Activated CD4-positive, alpha-beta T cell treated with anti-CD3 and anti-CD28 coated beads, Interleukin-2, amount 10 ng/mL, durations not matched to agents 7 days and 5 days (primary cell): ENCODE measurements around the gene SLC22A5. TPM values are rescaled to one million over a fixed set of nuclear protein-coding genes. Genes with fewer than 3 reads are reported as not detected.
A peak's percentile ranks its signal among the peaks of the same experiment; 100 is the strongest.
"Not testable (repeated sequence)": the region's sequence is repeated elsewhere in the genome, so short reads cannot be mapped to it uniquely, and the experiment has no call there.

ENCODE experiments used
- CTCF ChIA-PET: fragments of 350-600 bp; sonication (Branson Sonifier 250); formaldehyde crosslinking; loops from one replicate; lab custom pipeline; 2021; ENCODE audit warnings: antibody characterized with exemption; lab: Charles Lee
- POLR2A ChIA-PET: fragments of 350-600 bp; sonication (Branson Sonifier 250); formaldehyde crosslinking; loops from one replicate; lab custom pipeline; 2021; ENCODE audit warnings: antibody characterized with exemption; lab: Charles Lee
- DNase-seq: peaks from one replicate; pipeline ENCODE4 v3.0.0-alpha.2; 2020
- H3K27ac Mint-ChIP-seq: one replicate; pipeline ENCODE4 v1.8.0; 2021; ENCODE audit warnings: mild to moderate bottlenecking, moderate library complexity, mixed read lengths
- H3K27me3 Mint-ChIP-seq: one replicate; pipeline ENCODE4 v1.8.0; 2021; ENCODE audit warnings: mixed read lengths
- H3K36me3 Mint-ChIP-seq: one replicate; pipeline ENCODE4 v1.8.0; 2021; ENCODE audit warnings: low read depth, mixed read lengths
- H3K4me1 Mint-ChIP-seq: one replicate; pipeline ENCODE4 v1.8.0; 2021; ENCODE audit warnings: mixed read lengths
- H3K4me3 Mint-ChIP-seq: one replicate; pipeline ENCODE4 v1.8.0; 2021; ENCODE audit warnings: mild to moderate bottlenecking, moderate library complexity, mixed read lengths
- H3K9me3 Mint-ChIP-seq: one replicate; pipeline ENCODE4 v1.8.0; 2021; ENCODE audit warnings: mixed read lengths
- microRNA-seq: library from miRNA; unstranded; fragments of <30 nt; microRNA quantifications from one replicate; pipeline ENCODE4 v1.2.0, GENCODE V29; 2021; ENCODE audit warnings: borderline microRNAs expressed, borderline replicate concordance
- total RNA-seq, 2 experiments: library from RNA; stranded (reverse); gene quantifications; one replicate each; pipeline ENCODE4 v1.2.3, GENCODE V29; 2021

Gene SLC22A5
- total RNA-seq, 2 experiments from 2014 or later, result 3.2 to 3.6 TPM

- Mint-ChIP-seq H3K4me3 (no peak overlapping the region), H3K4me1 (peaks cover 91% of the 10 kb centered on the region), H3K36me3 (peaks cover 69% of the 10 kb centered on the region), H3K27me3 (no peaks in the 10 kb centered on the region), H3K27ac (no peak overlapping the region), H3K9me3 (no peaks in the 10 kb centered on the region)
- POLR2A ChIA-PET, result no interaction called here
- CTCF ChIA-PET, result interaction anchor here (1.2 to 5.2 kb wide), 4 partner anchors 9 to 25 kb away, joined by 4 to 26 read pairs (median 9); no protein-coding TSS in a partner anchor
- no peak for DNase-seq
Measured at GRCh38 chr5:132435886-132436285, 66.4 kb downstream of the SLC22A5 start.

- H3K4me1 Mint-ChIP-seq, result peaks cover 88% of the 10 kb centered on the region
- no peaks in the 10 kb centered on the region for H3K9me3 Mint-ChIP-seq
- H3K27ac Mint-ChIP-seq, result peak overlapping the region; percentile 89
- H3K36me3 Mint-ChIP-seq, result peaks cover 70% of the 10 kb centered on the region
- ChIA-PET POLR2A (no interaction called here), CTCF (interaction anchor here (0.8 to 5.2 kb wide), 7 partner anchors 10 to 41 kb away, joined by 3 to 26 read pairs (median 5); no protein-coding TSS in a partner anchor)
- no peak overlapping the region for H3K4me3 Mint-ChIP-seq
- no peaks in the 10 kb centered on the region for H3K27me3 Mint-ChIP-seq
- DNase-seq, result no peak
Measured at GRCh38 chr5:132436936-132437335, 67.4 kb downstream of the SLC22A5 start.

GRCh38 chr5:132437604-132438266 is 68.2 kb downstream of the SLC22A5 start:
- peak overlapping the region; percentile 53 for H3K4me3 Mint-ChIP-seq
- H3K36me3 Mint-ChIP-seq, result peaks cover 71% of the 10 kb centered on the region
- ChIA-PET POLR2A (interaction anchor here (1.4 kb wide), 1 partner anchor 19 kb away, joined by 4 read pairs; no protein-coding TSS in a partner anchor), CTCF (interaction anchor here (1.1 to 5.2 kb wide), 11 partner anchors 9 to 47 kb away, joined by 3 to 26 read pairs (median 5); no protein-coding TSS in a partner anchor)
- no peaks in the 10 kb centered on the region for H3K27me3 Mint-ChIP-seq
- H3K9me3 Mint-ChIP-seq, result no peaks in the 10 kb centered on the region
- H3K4me1 Mint-ChIP-seq, result peaks cover 87% of the 10 kb centered on the region
- H3K27ac Mint-ChIP-seq, result peak overlapping the region; percentile 89
- peak; percentile 72 for DNase-seq

- DNase-seq, H3K9me3 Mint-ChIP-seq, H3K27me3 Mint-ChIP-seq: not testable (repeated sequence)
- ChIA-PET CTCF (interaction anchor here (0.9 to 5.2 kb wide), 13 partner anchors 9 to 48 kb away, joined by 3 to 26 read pairs (median 4); no protein-coding TSS in a partner anchor), POLR2A (interaction anchor here (1.4 kb wide), 1 partner anchor 19 kb away, joined by 4 read pairs; no protein-coding TSS in a partner anchor)
- Mint-ChIP-seq H3K4me3 (peak overlapping the region; percentile 53), H3K4me1 (peaks cover 87% of the 10 kb centered on the region), H3K36me3 (peaks cover 71% of the 10 kb centered on the region), H3K27ac (peak overlapping the region; percentile 89)
Measured at GRCh38 chr5:132438267-132438645, 68.7 kb downstream of the SLC22A5 start.

- ChIA-PET CTCF (interaction anchor here (0.9 to 9.3 kb wide), 14 partner anchors 8 to 201 kb away, joined by 3 to 64 read pairs (median 4); partner anchors contain the start of gene IRF1), POLR2A (no interaction called here)
- H3K27me3 Mint-ChIP-seq, result no peaks in the 10 kb centered on the region
- no peaks in the 10 kb centered on the region for H3K9me3 Mint-ChIP-seq
- no peak for DNase-seq
- H3K27ac Mint-ChIP-seq, result peak overlapping the region; percentile 66
- peaks cover 91% of the 10 kb centered on the region for H3K4me1 Mint-ChIP-seq
- peaks cover 77% of the 10 kb centered on the region for H3K36me3 Mint-ChIP-seq
- H3K4me3 Mint-ChIP-seq, result no peak overlapping the region
Measured at GRCh38 chr5:132438917-132439316, 69.4 kb downstream of the SLC22A5 start.

- H3K36me3 Mint-ChIP-seq, result peaks cover 76% of the 10 kb centered on the region
- ChIA-PET POLR2A (no interaction called here), CTCF (interaction anchor here (0.6 to 9.3 kb wide), 10 partner anchors 8 to 208 kb away, joined by 3 to 64 read pairs (median 3); partner anchors contain the start of gene IRF1)
- peaks cover 91% of the 10 kb centered on the region for H3K4me1 Mint-ChIP-seq
- no peak for DNase-seq
- no peak overlapping the region for H3K4me3 Mint-ChIP-seq
- H3K9me3 Mint-ChIP-seq, result no peaks in the 10 kb centered on the region
- no peaks in the 10 kb centered on the region for H3K27me3 Mint-ChIP-seq
- peak overlapping the region; percentile 17 for H3K27ac Mint-ChIP-seq
Measured at GRCh38 chr5:132439521-132440089, 70.1 kb downstream of the SLC22A5 start.

GRCh38 chr5:132444061-132444460 is 74.6 kb downstream of the SLC22A5 start:
- Mint-ChIP-seq H3K4me3 (no peak overlapping the region), H3K27me3 (no peaks in the 10 kb centered on the region), H3K27ac (no peak overlapping the region), H3K4me1 (peaks cover 85% of the 10 kb centered on the region), H3K36me3 (peaks cover 79% of the 10 kb centered on the region), H3K9me3 (no peaks in the 10 kb centered on the region)
- peak; percentile 3 for DNase-seq
- ChIA-PET POLR2A (interaction anchor here (0.6 kb wide), 1 partner anchor 62 kb away, joined by 3 read pairs; no protein-coding TSS in a partner anchor), CTCF (interaction anchor here (0.7 to 9.3 kb wide), 5 partner anchors 12 to 57 kb away, joined by 3 to 64 read pairs (median 8); no protein-coding TSS in a partner anchor)

Small RNA genes within 50 kb of the gene (microRNA-seq; reads per million reads assigned to microRNA genes)
- not detected for gene MIR3936

Other genes starting within 250 kb of the SLC22A5 start
- 1 to 10 TPM; 2.3 to 2.5 TPM for gene P4HA2, start 141.9 kb upstream of the SLC22A5 start, total RNA-seq
- not detected for gene PDLIM4, start 112.0 kb upstream of the SLC22A5 start, total RNA-seq
- not detected for gene SLC22A4, start 75.3 kb upstream of the SLC22A5 start, total RNA-seq
- gene IRF1, start 121.1 kb downstream of the SLC22A5 start, total RNA-seq, result 100 to 1,000 TPM; 289 to 302 TPM
- under 1 TPM; 0.25 to 0.33 TPM for gene IL5, start 173.8 kb downstream of the SLC22A5 start, total RNA-seq
- 10 to 100 TPM; 33.3 to 38.5 TPM for gene RAD50, start 187.3 kb downstream of the SLC22A5 start, total RNA-seq